CD14-positive monocyte (primary cell): ENCODE results near the gene HIVEP3. TPM values are rescaled to one million over a fixed set of nuclear protein-coding genes. Genes with fewer than 3 reads are reported as not detected.
A peak's percentile ranks its signal among the peaks of the same experiment; 100 is the strongest.

Experiments used
- DNase-seq, 3 donors: peaks; one replicate each; pipeline ENCODE4 v3.0.0-alpha.2; 2011 to 2022
- H2AFZ ChIP-seq: 2 replicates; pipeline ENCODE4 v1.6.0; 2012; ENCODE audit warnings: mild to moderate bottlenecking, low read depth, low read length, inconsistent platforms; ENCODE audit not compliant: insufficient read depth, poor library complexity, severe bottlenecking
- H3K27ac ChIP-seq, 2 donors: 1 replicate in 1 of 2; 2 replicates in 1 of 2; pipeline ENCODE4 v1.5.1; 2012 to 2013; ENCODE audit warnings: low read length in 2 of 2, control low read depth in 1 of 2, inconsistent platforms in 1 of 2, low read depth in 1 of 2, mild to moderate bottlenecking in 1 of 2
- H3K27me3 ChIP-seq, 2 donors: one replicate each; pipeline versions ENCODE4 v1.6.0 to v1.6.1; 2011 to 2013; ENCODE audit warnings: low read length in 2 of 2; ENCODE audit not compliant: control insufficient read depth in 2 of 2, insufficient read depth in 2 of 2
- H3K36me3 ChIP-seq, 2 donors: replicated peaks in 1 of 2; 1 replicate in 1 of 2; 2 replicates in 1 of 2; pipeline versions ENCODE4 v1.5.1 to v1.6.1; 2012 to 2013; ENCODE audit warnings: low read length in 2 of 2, control low read depth in 1 of 2, inconsistent platforms in 1 of 2, mild to moderate bottlenecking in 1 of 2; ENCODE audit not compliant: insufficient read depth in 2 of 2, control insufficient read depth in 1 of 2
- H3K4me1 ChIP-seq, 2 donors: 1 replicate in 1 of 2; 2 replicates in 1 of 2; pipeline versions ENCODE4 v1.5.1 to v1.6.1; 2012 to 2013; ENCODE audit warnings: low read length in 2 of 2, control low read depth in 1 of 2, inconsistent platforms in 1 of 2, mild to moderate bottlenecking in 1 of 2, moderate library complexity in 1 of 2; ENCODE audit not compliant: insufficient read depth in 2 of 2, control insufficient read depth in 1 of 2
- H3K4me2 ChIP-seq: replicated peaks from 2 replicates; pipeline ENCODE3; 2012; ENCODE audit warnings: low read length, moderate library complexity, mild to moderate bottlenecking; ENCODE audit not compliant: poor library complexity, severe bottlenecking; ENCODE audit errors: extremely low read depth
- H3K4me3 ChIP-seq, 3 experiments: fragments of 200-600 bp in 1 of 3; sonication (generic) in 1 of 3; replicated peaks in 1 of 3; 1 replicate in 2 of 3; 2 replicates in 1 of 3; pipeline ENCODE4 v1.5.1; 2011 to 2013; ENCODE audit warnings: low read length in 3 of 3, mild to moderate bottlenecking in 3 of 3, control low read depth in 2 of 3, low read depth in 2 of 3, inconsistent platforms in 1 of 3, moderate library complexity in 1 of 3
- H3K79me2 ChIP-seq: 2 replicates; pipeline ENCODE4 v1.6.0; 2012; ENCODE audit warnings: mild to moderate bottlenecking, control low read depth, inconsistent platforms, low read length, moderate library complexity; ENCODE audit not compliant: insufficient read depth
- H3K9ac ChIP-seq: 2 replicates; pipeline ENCODE4 v1.6.0; 2017; ENCODE audit warnings: low read length, mild to moderate bottlenecking; ENCODE audit not compliant: insufficient read depth, poor library complexity, severe bottlenecking
- H3K9me3 ChIP-seq, 2 donors: replicated peaks in 1 of 2; 1 replicate in 1 of 2; 2 replicates in 1 of 2; pipeline versions ENCODE4 v1.5.1 to v1.6.1; 2012 to 2013; ENCODE audit warnings: low read length in 2 of 2, control low read depth in 1 of 2; ENCODE audit not compliant: control insufficient read depth in 1 of 2, insufficient read depth in 1 of 2
- H4K20me1 ChIP-seq: 2 replicates; pipeline ENCODE4 v1.6.0; 2012; ENCODE audit warnings: mild to moderate bottlenecking, low read length, control low read depth, moderate library complexity; ENCODE audit not compliant: insufficient read depth
- H3K27ac Mint-ChIP-seq, 7 donors: one replicate each; pipeline ENCODE4 v1.8.0; 2020; ENCODE audit warnings: mild to moderate bottlenecking in 7 of 7, mixed read lengths in 7 of 7, moderate library complexity in 6 of 7, inconsistent platforms in 2 of 7
- H3K27me3 Mint-ChIP-seq, 3 donors: one replicate each; pipeline ENCODE4 v1.8.0; 2021 to 2022; ENCODE audit warnings: low read depth in 3 of 3, mild to moderate bottlenecking in 3 of 3, mixed read lengths in 3 of 3, moderate library complexity in 3 of 3, inconsistent platforms in 1 of 3
- H3K36me3 Mint-ChIP-seq, 2 donors: one replicate each; pipeline ENCODE4 v1.8.0; 2020; ENCODE audit warnings: mixed read lengths in 2 of 2, inconsistent platforms in 1 of 2, mild to moderate bottlenecking in 1 of 2
- H3K4me1 Mint-ChIP-seq: one replicate; pipeline ENCODE4 v1.8.0; 2020; ENCODE audit warnings: mild to moderate bottlenecking, mixed read lengths
- H3K4me3 Mint-ChIP-seq, 2 donors: one replicate each; pipeline ENCODE4 v1.8.0; 2020; ENCODE audit warnings: mild to moderate bottlenecking in 2 of 2, mixed read lengths in 2 of 2, moderate library complexity in 1 of 2
- H3K9me3 Mint-ChIP-seq, 7 donors: one replicate each; pipeline ENCODE4 v1.8.0; 2020 to 2022; ENCODE audit warnings: mixed read lengths in 7 of 7, mild to moderate bottlenecking in 6 of 7, moderate library complexity in 6 of 7, inconsistent platforms in 2 of 7
- CTCF ChIP-seq: fragments of 200-600 bp; IDR thresholded peaks from one replicate; pipeline ENCODE4 v1.8.0; 2022; ENCODE audit warnings: antibody characterized with exemption, mild to moderate bottlenecking
- WGBS: methylation state at CpG from one replicate; pipeline ENCODE4 v1.1.5; 2013; ENCODE audit warnings: missing lambda C conversion rate; ENCODE audit not compliant: insufficient coverage; 5-methylcytosine and 5-hydroxymethylcytosine counted together
- intact Hi-C, 2 donors: fragments of 100-400 bp; cut with micrococcal nuclease; formaldehyde crosslinking; loops; one replicate each; pipeline versions ENCODE4 v1.15.0 to v1.15.1; 2023
- polyA plus RNA-seq, 3 donors: library from polyadenylated mRNA; depleted of rRNA in 1 of 3; unstranded in 2 of 3; stranded (reverse) in 1 of 3; fragments of 300-500 nt in 2 of 3; fragments of >200 nt in 1 of 3; fragmentation: Illumina TruSeq in 2 of 3; gene quantifications; 1 replicate in 2 of 3; 2 replicates in 1 of 3; pipeline ENCODE4 v1.2.3, GENCODE V29; 2012 to 2021

The HIVEP3 gene
- polyA plus RNA-seq, 3 donors: 1.2 to 3.7 (median 1.8) TPM

- intact Hi-C loops: no loop called here
- H3K4me1 Mint-ChIP-seq: peaks cover 61% of the 10 kb centered on the region
- H3K9me3 Mint-ChIP-seq: no peaks in the 10 kb centered on the region
- Histone ChIP-seq H3K9me3 (no peaks in the 10 kb centered on the region), H3K36me3 (no peaks in the 10 kb centered on the region), H3K27me3 (no peaks in the 10 kb centered on the region), H3K9ac (no peak overlapping the region), H3K4me3 (no peak overlapping the region), H3K4me2 (no peak overlapping the region), H4K20me1 (no peaks in the 10 kb centered on the region), H2AFZ (no peak overlapping the region), H3K4me1 (peaks cover 43 to 61% of the 10 kb centered on the region in 2 donors), H3K79me2 (no peaks in the 10 kb centered on the region), H3K27ac (no peak overlapping the region)
- no peak for TF ChIP-seq CTCF
- H3K36me3 Mint-ChIP-seq: peaks cover 0 to 6% of the 10 kb centered on the region in 2 donors
- no peak overlapping the region for H3K4me3 Mint-ChIP-seq
- WGBS: no CpG with 5 or more reads among the region's 2 CpGs
- peaks cover 0 to 1% (median 0%) of the 10 kb centered on the region in 3 donors for H3K27me3 Mint-ChIP-seq
- DNase-seq: no peak
- H3K27ac Mint-ChIP-seq: no peak overlapping the region
Observed at GRCh38 chr1:41691424-41691823, 227.3 kb downstream of the HIVEP3 start.

DNA sequence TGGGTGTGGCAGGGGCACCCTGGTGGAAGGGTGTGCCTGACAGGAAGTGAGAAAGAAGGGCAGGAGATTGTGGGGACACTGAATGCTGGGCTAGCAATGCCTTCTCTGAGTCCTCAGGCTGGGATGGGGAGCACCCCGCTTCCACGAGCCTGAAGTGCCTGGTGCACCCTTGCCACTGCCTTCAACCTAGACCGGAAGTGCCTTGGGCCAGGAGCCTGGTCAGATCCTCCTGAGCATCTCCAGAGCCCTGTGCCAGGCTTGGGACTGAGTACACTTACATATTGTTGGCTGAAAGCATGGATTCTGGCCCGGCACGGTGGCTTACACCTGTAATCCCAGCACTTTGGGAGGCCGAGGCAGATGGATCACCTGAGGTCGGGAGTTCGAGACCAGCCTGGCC lies 228.4 kb downstream of the HIVEP3 start:
- H3K4me1 Mint-ChIP-seq: peaks cover 65% of the 10 kb centered on the region

More for the DNA sequence above, 228.4 kb downstream of the HIVEP3 start:
- Histone ChIP-seq H3K79me2 (no peaks in the 10 kb centered on the region), H2AFZ (no peak overlapping the region), H3K9me3 (no peaks in the 10 kb centered on the region), H3K36me3 (no peaks in the 10 kb centered on the region), H3K4me2 (no peak overlapping the region), H4K20me1 (no peaks in the 10 kb centered on the region), H3K4me3 (no peak overlapping the region), H3K4me1 (peaks cover 45 to 66% of the 10 kb centered on the region in 2 donors), H3K9ac (no peak overlapping the region), H3K27ac (no peak overlapping the region), H3K27me3 (no peaks in the 10 kb centered on the region)
- Mint-ChIP-seq H3K27ac (peak overlapping the region in 3 of 7 donors; percentile 10 to 54 (median 41)), H3K4me3 (peak overlapping the region in 1 of 2 donors; percentile 16), H3K27me3 (no peaks in the 10 kb centered on the region), H3K36me3 (peaks cover 0 to 6% of the 10 kb centered on the region in 2 donors), H3K9me3 (no peaks in the 10 kb centered on the region)
- no peak for TF ChIP-seq CTCF
- 100% methylated on average over 3 of the region's 8 CpGs for WGBS
- intact Hi-C loops: no loop called here
- no peak for DNase-seq
